ENCODE measurements around the gene RAD9A. TPM values are rescaled to one million over a fixed set of nuclear protein-coding genes. Genes with fewer than 3 reads are reported as not detected.

RAD9A gene
- polyA plus RNA-seq, 3 donors: 3.7 to 31.7 (median 3.8) TPM

DNA sequence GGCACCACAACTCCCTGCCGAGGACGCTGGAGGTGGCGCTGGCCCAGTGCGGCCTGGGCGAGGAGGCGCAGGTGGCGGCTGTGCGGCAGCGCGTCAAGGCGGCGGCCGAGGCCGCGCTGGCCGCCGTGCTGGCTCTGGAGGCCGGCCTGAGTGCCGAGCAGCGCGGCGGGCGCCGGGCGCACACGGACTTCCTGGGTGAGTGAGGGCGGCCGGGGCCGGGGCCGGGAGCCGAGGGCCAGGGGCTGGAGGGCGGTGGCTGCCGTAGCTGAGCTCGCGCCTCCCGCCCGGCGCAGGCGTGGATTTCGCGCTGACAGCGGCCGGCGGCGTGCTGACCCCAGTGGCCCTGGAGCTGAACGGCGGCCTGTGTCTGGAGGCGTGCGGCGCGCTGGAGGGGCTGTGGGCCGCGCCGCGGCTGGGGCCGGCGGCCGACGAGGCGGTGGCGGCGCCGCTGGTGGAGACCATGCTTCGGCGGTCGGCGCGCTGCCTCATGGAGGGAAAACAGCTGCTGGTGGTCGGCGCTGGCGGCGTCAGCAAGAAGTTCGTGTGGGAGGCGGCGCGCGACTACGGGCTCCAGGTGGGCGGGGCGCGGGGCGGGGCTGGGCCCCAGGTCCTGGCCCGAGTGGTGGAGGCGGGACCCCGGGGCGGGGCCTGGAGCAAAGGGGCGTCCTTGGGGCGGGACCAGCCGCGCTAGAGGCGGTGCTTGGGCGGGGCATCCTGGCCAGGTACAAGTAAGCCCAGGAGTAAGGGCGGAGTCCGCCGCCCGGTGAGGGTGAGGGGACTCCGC, 29.1 kb downstream of the RAD9A start:
- no peaks in the 10 kb centered on the region for H4K20me1 ChIP-seq (ENCODE audit: insufficient read depth, low read length)
- DNase-seq: peak; percentile 82 to 85 (median 84)
- TF ChIP-seq, protein P1, sequence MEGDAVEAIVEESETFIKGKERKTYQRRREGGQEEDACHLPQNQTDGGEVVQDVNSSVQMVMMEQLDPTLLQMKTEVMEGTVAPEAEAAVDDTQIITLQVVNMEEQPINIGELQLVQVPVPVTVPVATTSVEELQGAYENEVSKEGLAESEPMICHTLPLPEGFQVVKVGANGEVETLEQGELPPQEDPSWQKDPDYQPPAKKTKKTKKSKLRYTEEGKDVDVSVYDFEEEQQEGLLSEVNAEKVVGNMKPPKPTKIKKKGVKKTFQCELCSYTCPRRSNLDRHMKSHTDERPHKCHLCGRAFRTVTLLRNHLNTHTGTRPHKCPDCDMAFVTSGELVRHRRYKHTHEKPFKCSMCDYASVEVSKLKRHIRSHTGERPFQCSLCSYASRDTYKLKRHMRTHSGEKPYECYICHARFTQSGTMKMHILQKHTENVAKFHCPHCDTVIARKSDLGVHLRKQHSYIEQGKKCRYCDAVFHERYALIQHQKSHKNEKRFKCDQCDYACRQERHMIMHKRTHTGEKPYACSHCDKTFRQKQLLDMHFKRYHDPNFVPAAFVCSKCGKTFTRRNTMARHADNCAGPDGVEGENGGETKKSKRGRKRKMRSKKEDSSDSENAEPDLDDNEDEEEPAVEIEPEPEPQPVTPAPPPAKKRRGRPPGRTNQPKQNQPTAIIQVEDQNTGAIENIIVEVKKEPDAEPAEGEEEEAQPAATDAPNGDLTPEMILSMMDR (IDR thresholded peaks at IDR 0.05): no peak
- H3K9ac ChIP-seq (ENCODE audit: insufficient read depth, low read length, poor library complexity, severe bottlenecking): peak overlapping the region; percentile 64
- H3K36me3 ChIP-seq (replicated peaks in 1 of 2; ENCODE audit: control insufficient read depth in 1 of 2, insufficient read depth in 2 of 2, low read length in 2 of 2): no peaks in the 10 kb centered on the region
- H3K79me2 ChIP-seq (ENCODE audit: insufficient read depth, low read length): no peaks in the 10 kb centered on the region
- peak overlapping the region; percentile 86 for H2AFZ ChIP-seq (ENCODE audit: insufficient read depth, low read depth, low read length, poor library complexity, severe bottlenecking)
- H3K4me3 Mint-ChIP-seq: peak overlapping the region; percentile 72 to 82
- peak overlapping the region; percentile 7 to 76 (median 24) for H3K4me3 ChIP-seq (replicated peaks in 1 of 3; ENCODE audit: low read depth in 2 of 3, low read length in 3 of 3)
- H3K27ac Mint-ChIP-seq: peak overlapping the region in 1 of 7 donors; percentile 35
- peaks cover 4 to 8% of the 10 kb centered on the region in 2 donors for H3K36me3 Mint-ChIP-seq
- intact Hi-C loops (cut with micrococcal nuclease): loop anchor here in 1 of 2 donors (1.0 kb wide), 1 partner anchor 19 kb away; no protein-coding TSS in a partner anchor
- peak overlapping the region in 1 of 2 donors; percentile 41 for H3K27ac ChIP-seq (ENCODE audit: low read depth in 1 of 2, low read length in 2 of 2)
- peaks cover 32% of the 10 kb centered on the region for H3K4me1 Mint-ChIP-seq
- H3K27me3 Mint-ChIP-seq (ENCODE audit: low read depth in 3 of 3): peaks cover 28 to 46% (median 39%) of the 10 kb centered on the region in 3 donors
- WGBS (ENCODE audit: insufficient coverage): under 1% methylated on average over 89 of the region's 97 CpGs
- H3K9me3 ChIP-seq (replicated peaks in 1 of 2; ENCODE audit: control insufficient read depth in 1 of 2, insufficient read depth in 1 of 2, low read length in 2 of 2): no peaks in the 10 kb centered on the region
- H3K9me3 Mint-ChIP-seq: peaks cover 0 to 9% (median 2%) of the 10 kb centered on the region in 7 donors
- H3K4me1 ChIP-seq (ENCODE audit: control insufficient read depth in 1 of 2, insufficient read depth in 2 of 2, low read length in 2 of 2): peaks cover 29 to 47% of the 10 kb centered on the region in 2 donors
- peak overlapping the region; percentile 89 for H3K4me2 ChIP-seq (replicated peaks; ENCODE audit: extremely low read depth, low read length, poor library complexity, severe bottlenecking)
- H3K27me3 ChIP-seq (ENCODE audit: control insufficient read depth in 2 of 2, insufficient read depth in 2 of 2, low read length in 2 of 2): peaks cover 0 to 44% of the 10 kb centered on the region in 2 donors

DNA sequence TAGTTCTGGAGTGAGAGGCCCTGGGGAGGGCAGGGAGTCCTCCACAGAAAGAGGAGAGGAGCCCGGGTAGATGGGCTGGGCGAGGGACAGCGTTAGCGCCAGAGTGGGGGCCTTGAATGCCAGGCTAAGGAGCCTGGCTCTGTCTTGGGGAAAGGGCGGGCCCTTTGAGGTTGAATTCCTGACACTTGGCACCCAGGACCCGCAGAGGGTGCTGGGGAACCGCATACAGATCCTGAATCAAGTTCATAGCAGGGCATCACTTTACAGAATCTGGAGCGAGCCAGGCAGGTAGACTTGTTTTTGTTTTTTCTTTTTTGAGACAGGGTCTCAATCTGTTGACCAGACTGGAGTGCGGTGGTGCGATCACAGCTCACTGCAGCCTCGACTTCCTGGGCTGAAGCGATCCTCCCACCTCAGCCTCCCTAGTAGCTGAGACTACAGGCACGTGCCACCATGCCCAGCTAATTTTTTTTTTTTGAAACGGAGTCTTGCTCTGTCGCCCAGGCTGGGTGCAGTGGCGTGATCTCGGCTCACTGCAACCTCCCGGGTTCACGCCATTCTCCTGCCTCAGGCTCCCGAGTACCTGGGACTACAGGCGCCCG, 29.7 kb downstream of the RAD9A start:
- Mint-ChIP-seq H3K4me3 (peak overlapping the region; percentile 57 to 67), H3K27me3 (ENCODE audit: low read depth in 3 of 3) (peaks cover 22 to 39% (median 32%) of the 10 kb centered on the region in 3 donors), H3K27ac (peak overlapping the region in 1 of 7 donors; percentile 35), H3K36me3 (peaks cover 0 to 3% of the 10 kb centered on the region in 2 donors), H3K4me1 (peaks cover 25% of the 10 kb centered on the region), H3K9me3 (peaks cover 0 to 5% (median 0%) of the 10 kb centered on the region in 7 donors)
- Histone ChIP-seq H3K9me3 (replicated peaks in 1 of 2; ENCODE audit: control insufficient read depth in 1 of 2, insufficient read depth in 1 of 2, low read length in 2 of 2) (no peaks in the 10 kb centered on the region), H4K20me1 (ENCODE audit: insufficient read depth, low read length) (no peaks in the 10 kb centered on the region), H3K27ac (ENCODE audit: low read depth in 1 of 2, low read length in 2 of 2) (no peak overlapping the region), H3K36me3 (replicated peaks in 1 of 2; ENCODE audit: control insufficient read depth in 1 of 2, insufficient read depth in 2 of 2, low read length in 2 of 2) (no peaks in the 10 kb centered on the region), H2AFZ (ENCODE audit: insufficient read depth, low read depth, low read length, poor library complexity, severe bottlenecking) (peak overlapping the region; percentile 86), H3K4me1 (ENCODE audit: control insufficient read depth in 1 of 2, insufficient read depth in 2 of 2, low read length in 2 of 2) (peaks cover 27 to 42% of the 10 kb centered on the region in 2 donors), H3K4me3 (replicated peaks in 1 of 3; ENCODE audit: low read depth in 2 of 3, low read length in 3 of 3) (peak overlapping the region in 1 of 3 experiments; percentile 76), H3K4me2 (replicated peaks; ENCODE audit: extremely low read depth, low read length, poor library complexity, severe bottlenecking) (peak overlapping the region; percentile 89), H3K9ac (ENCODE audit: insufficient read depth, low read length, poor library complexity, severe bottlenecking) (no peak overlapping the region), H3K79me2 (ENCODE audit: insufficient read depth, low read length) (no peaks in the 10 kb centered on the region), H3K27me3 (ENCODE audit: control insufficient read depth in 2 of 2, insufficient read depth in 2 of 2, low read length in 2 of 2) (peaks cover 0 to 37% of the 10 kb centered on the region in 2 donors)
- 77% methylated on average over 16 of the region's 22 CpGs for WGBS (ENCODE audit: insufficient coverage)
- intact Hi-C loops (cut with micrococcal nuclease): loop anchor here in 1 of 2 donors (1.0 kb wide), 1 partner anchor 19 kb away; no protein-coding TSS in a partner anchor
- no peak for DNase-seq
- TF ChIP-seq, protein P1 (IDR thresholded peaks at IDR 0.05): no peak

Measured in CD14-positive monocyte (primary cell).